A673 (cell line): ENCODE measurements around the gene PAF1.

Experiments used
- CTCF ChIP-seq: fragments of 300-800, 200-600 bp; sonication (generic); conservative IDR thresholded peaks from 2 replicates; pipeline ENCODE4 v1.5.1; 2017; ENCODE audit warnings: low read depth, mild to moderate bottlenecking, antibody characterized with exemption, low read length, moderate library complexity, mixed read lengths
- EZH2 ChIP-seq: fragments of 200-600 bp; sonication (generic); IDR thresholded peaks from 2 replicates; pipeline ENCODE4 v1.6.1; 2017; ENCODE audit warnings: borderline replicate concordance, low read depth, mild to moderate bottlenecking, mixed read lengths, antibody characterized with exemption, low read length; ENCODE audit not compliant: poor library complexity, severe bottlenecking

- no peak for TF ChIP-seq EZH2
- TF ChIP-seq CTCF: no peak
These were observed 40.0 kb upstream of the PAF1 start for GRCh38 chr19:39430675-39431593.
